ENCODE measurements around the gene ALDOC. TPM values are rescaled to one million over a fixed set of nuclear protein-coding genes. Genes with fewer than 3 reads are reported as not detected.
A peak's percentile ranks its signal among the peaks of the same experiment; 100 is the strongest.

Gene ALDOC
- total RNA-seq, 1 experiment from 2014 or later, result 27.9 TPM

- DNase-seq (ENCODE audit: extremely low read depth, low read depth), result no peak
Measured at GRCh38 chr17:28553000-28553505, 23.6 kb downstream of the ALDOC start.

GRCh38 chr17:28552176-28552999, 24.3 kb downstream of the ALDOC start, which contains the start of gene UNC119:
TSS of gene UNC119 (minus strand) at chr17:28552624. CDS start at chr17:28552557, 67 bp downstream.
- peak; percentile 53 for DNase-seq (ENCODE audit: extremely low read depth, low read depth)

- no peak for DNase-seq (ENCODE audit: extremely low read depth, low read depth)
Measured at GRCh38 chr17:28551421-28552175, 25.1 kb downstream of the ALDOC start.

- DNase-seq (ENCODE audit: extremely low read depth, low read depth), result no peak
Measured at GRCh38 chr17:28550858-28551257, 25.8 kb downstream of the ALDOC start.

GRCh38 chr17:28549236-28550132, 27.2 kb downstream of the ALDOC start:
- no peak for DNase-seq (ENCODE audit: extremely low read depth, low read depth)

GRCh38 chr17:28548417-28549130, 28.1 kb downstream of the ALDOC start:
- DNase-seq (ENCODE audit: extremely low read depth, low read depth), result no peak

GRCh38 chr17:28547623-28548416, 28.9 kb downstream of the ALDOC start:
- peak; percentile 85 for DNase-seq (ENCODE audit: extremely low read depth, low read depth)

- no peak for DNase-seq (ENCODE audit: extremely low read depth, low read depth)
Measured at GRCh38 chr17:28547096-28547622, 29.5 kb downstream of the ALDOC start.

GRCh38 chr17:28545787-28546415, 30.8 kb downstream of the ALDOC start:
- DNase-seq (ENCODE audit: extremely low read depth, low read depth), result no peak

GRCh38 chr17:28545141-28545503, 31.6 kb downstream of the ALDOC start:
- DNase-seq (ENCODE audit: extremely low read depth, low read depth), result no peak

- no peak for DNase-seq (ENCODE audit: extremely low read depth, low read depth)
Measured at GRCh38 chr17:28544402-28545140, 32.1 kb downstream of the ALDOC start.

GRCh38 chr17:28541439-28541838, 35.3 kb downstream of the ALDOC start:
- no peak for DNase-seq (ENCODE audit: extremely low read depth, low read depth)

- DNase-seq (ENCODE audit: extremely low read depth, low read depth), result no peak
Measured at GRCh38 chr17:28540231-28540630, 36.5 kb downstream of the ALDOC start.

GRCh38 chr17:28538296-28538895, 38.3 kb downstream of the ALDOC start:
- DNase-seq (ENCODE audit: extremely low read depth, low read depth), result no peak

- no peak for DNase-seq (ENCODE audit: extremely low read depth, low read depth)
Measured at GRCh38 chr17:28537219-28537610, 39.5 kb downstream of the ALDOC start.

GRCh38 chr17:28536532-28537218, 40.0 kb downstream of the ALDOC start:
- no peak for DNase-seq (ENCODE audit: extremely low read depth, low read depth)

All from NCI-H460 (cell line).